LNCaP clone FGC (cell line): ENCODE measurements around the gene SORBS2.

ENCODE experiments used
- DNase-seq: peaks from one replicate; pipeline ENCODE4 v3.0.0-alpha.2; 2011; ENCODE audit warnings: low read depth
- H3K4me3 ChIP-seq: 2 replicates; pipeline ENCODE4 v1.5.1; 2011; ENCODE audit warnings: mild to moderate bottlenecking, low read depth, low read length, control low read depth
- CTCF ChIP-seq: IDR thresholded peaks from 2 replicates; pipeline ENCODE4 v1.5.1; 2012; ENCODE audit warnings: mild to moderate bottlenecking; ENCODE audit not compliant: control insufficient read depth, insufficient read depth; ENCODE audit errors: extremely low read depth

Gene SORBS2

DNA sequence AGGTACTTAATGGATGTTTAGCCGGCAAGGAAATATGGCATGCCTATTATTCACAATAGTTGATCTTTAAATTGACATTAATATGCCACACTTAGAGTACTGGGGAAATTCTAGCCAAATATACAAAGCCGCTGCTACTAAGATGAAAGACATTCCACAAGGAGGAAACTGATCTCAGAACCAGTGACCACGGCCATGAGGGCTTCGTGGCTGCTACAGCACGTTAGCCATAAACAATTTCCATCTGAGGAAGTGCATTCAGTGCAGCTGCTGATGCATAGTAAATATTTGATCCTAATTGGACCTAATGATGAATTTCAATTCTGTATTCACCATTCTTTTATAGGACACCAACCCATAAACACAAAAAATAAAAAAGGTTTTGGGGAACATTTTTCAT, 59.1 kb downstream of the SORBS2 start:
- no peak overlapping the region for H3K4me3 ChIP-seq
- no peak for DNase-seq
- no peak for TF ChIP-seq CTCF

- TF ChIP-seq CTCF, result no peak
- no peak overlapping the region for H3K4me3 ChIP-seq
- no peak for DNase-seq
These were observed 62.1 kb downstream of the SORBS2 start for GRCh38 chr4:185749858-185750257.

DNA sequence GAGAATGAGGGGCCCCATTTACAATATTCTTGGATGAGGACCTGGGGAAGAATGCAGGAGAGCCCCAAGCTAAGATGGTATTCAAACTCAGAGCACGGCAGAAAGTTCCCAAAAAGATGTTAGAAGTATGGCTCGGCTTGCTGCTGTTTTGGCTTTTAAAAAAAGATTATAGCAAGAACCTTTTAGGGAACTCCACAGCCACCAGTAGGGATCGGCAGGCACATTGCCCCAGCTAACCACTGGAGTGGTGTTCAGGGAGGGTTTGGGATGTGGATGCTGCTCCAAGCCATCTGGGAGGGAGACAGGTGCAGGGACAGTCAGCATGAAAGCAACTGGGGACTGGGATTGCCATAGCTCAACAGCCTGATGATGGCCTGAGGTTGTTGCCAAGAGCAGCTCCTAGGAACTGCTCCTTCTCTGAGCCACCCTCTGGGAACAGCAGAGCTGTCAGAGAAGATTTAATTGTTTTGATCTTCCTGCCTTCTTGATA, 63.0 kb downstream of the SORBS2 start:
- DNase-seq, result no peak
- TF ChIP-seq CTCF, result no peak

DNA sequence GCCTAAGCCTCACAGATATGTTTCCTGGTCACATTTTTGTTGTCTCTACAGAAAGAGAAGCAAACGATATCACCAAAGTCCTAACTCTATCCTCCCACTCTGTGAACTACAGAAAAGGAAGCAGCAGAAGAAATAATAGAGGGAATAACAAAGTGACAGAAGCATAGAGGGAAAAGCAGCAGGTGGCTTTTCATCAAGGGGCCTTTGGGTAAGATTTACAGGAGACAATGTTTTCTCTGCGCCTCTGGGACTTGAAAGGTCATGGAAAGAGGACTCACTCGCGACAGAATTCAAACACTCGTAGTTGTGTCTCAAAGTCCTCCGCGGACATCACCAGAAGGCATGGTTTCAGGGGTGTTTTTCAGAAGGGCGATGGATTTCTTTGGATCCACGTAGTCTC, 66.1 kb downstream of the SORBS2 start:
- no peak for TF ChIP-seq CTCF
- no peak for DNase-seq
- no peak overlapping the region for H3K4me3 ChIP-seq

More for the DNA sequence above, 63.0 kb downstream of the SORBS2 start:
- H3K4me3 ChIP-seq, result no peak overlapping the region

GRCh38 chr4:185744946-185745345, 67.0 kb downstream of the SORBS2 start:
- no peak overlapping the region for H3K4me3 ChIP-seq
- no peak for DNase-seq
- no peak for TF ChIP-seq CTCF

DNA sequence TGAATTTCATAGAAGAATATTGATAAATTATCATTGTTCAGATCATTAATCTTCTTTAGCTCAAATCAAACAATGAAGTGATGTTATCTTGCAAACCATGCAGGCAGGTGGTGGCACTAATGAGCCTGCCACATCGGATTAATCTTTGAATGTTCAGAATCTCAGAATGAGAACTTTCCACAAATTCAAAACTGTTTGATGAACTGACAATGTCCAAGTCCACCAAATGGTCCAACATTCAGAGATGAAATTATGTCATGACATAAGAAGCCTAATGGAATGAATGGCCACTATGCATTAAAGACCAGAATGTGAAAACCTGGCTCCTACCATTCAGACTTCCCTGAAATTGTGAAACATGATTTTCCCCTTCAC, 67.5 kb downstream of the SORBS2 start:
- no peak for DNase-seq
- 0 out of 2 replicates have a peak, but pooled peaks have one; percentile 13 for TF ChIP-seq CTCF
- no peak overlapping the region for H3K4me3 ChIP-seq

- no peak for DNase-seq
- H3K4me3 ChIP-seq, result no peak overlapping the region
- no peak for TF ChIP-seq CTCF
These were observed 68.1 kb downstream of the SORBS2 start for GRCh38 chr4:185743722-185744487.
